PFSK-1 (cell line): Measurements from ENCODE around the gene TGM6.

Experiments used
- FOXP2 ChIP-seq: optimal IDR thresholded peaks from 2 replicates; pipeline ENCODE3; 2011; ENCODE audit warnings: borderline replicate concordance, control low read depth, inconsistent platforms; ENCODE audit not compliant: insufficient read depth; ENCODE audit errors: extremely low read length, extremely low read depth
- POLR2AphosphoS5 ChIP-seq: IDR thresholded peaks from 2 replicates; pipeline ENCODE4 v1.6.1; 2012; ENCODE audit warnings: low read depth, mild to moderate bottlenecking, control low read depth, low read length, moderate library complexity
- SIN3A ChIP-seq: IDR thresholded peaks from 2 replicates; pipeline ENCODE4 v1.6.1; 2012; ENCODE audit warnings: mild to moderate bottlenecking, low read length, moderate library complexity, borderline replicate concordance; ENCODE audit not compliant: insufficient read depth
- TAF1 ChIP-seq: IDR thresholded peaks from 2 replicates; pipeline ENCODE4 v1.6.1; 2012; ENCODE audit warnings: low read length, control low read depth, borderline replicate concordance; ENCODE audit not compliant: insufficient read depth
- TF ChIP-seq, protein P1 (sequence below), 2 experiments: IDR thresholded peaks; 2 replicates each; pipeline versions ENCODE4 v1.6.1 to v1.8.0; 2011 to 2012; ENCODE audit warnings: low read depth in 2 of 2, low read length in 2 of 2, control low read depth in 1 of 2, inconsistent platforms in 1 of 2, mild to moderate bottlenecking in 1 of 2, moderate library complexity in 1 of 2; ENCODE audit not compliant: insufficient read depth in 1 of 2

TGM6 gene

DNA sequence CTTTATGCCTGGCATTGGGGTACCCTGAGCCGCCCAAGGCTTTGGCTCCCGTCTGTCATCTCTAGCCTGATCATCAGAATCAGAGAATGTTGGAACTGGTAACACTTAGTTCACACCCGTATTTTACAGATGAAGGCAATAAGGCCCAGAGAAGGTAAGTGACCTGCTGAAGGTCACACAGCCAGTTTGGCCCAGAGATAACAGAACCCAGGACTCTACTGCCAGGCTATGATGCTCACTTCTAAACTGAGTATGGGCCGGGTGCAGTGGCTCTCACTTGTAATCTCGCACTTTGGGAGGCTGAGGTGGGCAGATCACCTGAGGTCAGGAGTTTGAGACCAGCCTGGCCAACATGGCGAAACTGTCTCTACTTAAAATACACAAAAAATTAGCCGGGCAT lies 1.8 kb upstream of the TGM6 start:
- TF ChIP-seq, protein P1, sequence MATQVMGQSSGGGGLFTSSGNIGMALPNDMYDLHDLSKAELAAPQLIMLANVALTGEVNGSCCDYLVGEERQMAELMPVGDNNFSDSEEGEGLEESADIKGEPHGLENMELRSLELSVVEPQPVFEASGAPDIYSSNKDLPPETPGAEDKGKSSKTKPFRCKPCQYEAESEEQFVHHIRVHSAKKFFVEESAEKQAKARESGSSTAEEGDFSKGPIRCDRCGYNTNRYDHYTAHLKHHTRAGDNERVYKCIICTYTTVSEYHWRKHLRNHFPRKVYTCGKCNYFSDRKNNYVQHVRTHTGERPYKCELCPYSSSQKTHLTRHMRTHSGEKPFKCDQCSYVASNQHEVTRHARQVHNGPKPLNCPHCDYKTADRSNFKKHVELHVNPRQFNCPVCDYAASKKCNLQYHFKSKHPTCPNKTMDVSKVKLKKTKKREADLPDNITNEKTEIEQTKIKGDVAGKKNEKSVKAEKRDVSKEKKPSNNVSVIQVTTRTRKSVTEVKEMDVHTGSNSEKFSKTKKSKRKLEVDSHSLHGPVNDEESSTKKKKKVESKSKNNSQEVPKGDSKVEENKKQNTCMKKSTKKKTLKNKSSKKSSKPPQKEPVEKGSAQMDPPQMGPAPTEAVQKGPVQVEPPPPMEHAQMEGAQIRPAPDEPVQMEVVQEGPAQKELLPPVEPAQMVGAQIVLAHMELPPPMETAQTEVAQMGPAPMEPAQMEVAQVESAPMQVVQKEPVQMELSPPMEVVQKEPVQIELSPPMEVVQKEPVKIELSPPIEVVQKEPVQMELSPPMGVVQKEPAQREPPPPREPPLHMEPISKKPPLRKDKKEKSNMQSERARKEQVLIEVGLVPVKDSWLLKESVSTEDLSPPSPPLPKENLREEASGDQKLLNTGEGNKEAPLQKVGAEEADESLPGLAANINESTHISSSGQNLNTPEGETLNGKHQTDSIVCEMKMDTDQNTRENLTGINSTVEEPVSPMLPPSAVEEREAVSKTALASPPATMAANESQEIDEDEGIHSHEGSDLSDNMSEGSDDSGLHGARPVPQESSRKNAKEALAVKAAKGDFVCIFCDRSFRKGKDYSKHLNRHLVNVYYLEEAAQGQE (IDR thresholded peaks at IDR 0.05; ENCODE audit: insufficient read depth in 1 of 2, low read depth in 2 of 2, low read length in 2 of 2): no peak
- no peak for TF ChIP-seq POLR2AphosphoS5
- no peak for TF ChIP-seq TAF1
- no peak for TF ChIP-seq SIN3A
- TF ChIP-seq FOXP2: no peak

DNA sequence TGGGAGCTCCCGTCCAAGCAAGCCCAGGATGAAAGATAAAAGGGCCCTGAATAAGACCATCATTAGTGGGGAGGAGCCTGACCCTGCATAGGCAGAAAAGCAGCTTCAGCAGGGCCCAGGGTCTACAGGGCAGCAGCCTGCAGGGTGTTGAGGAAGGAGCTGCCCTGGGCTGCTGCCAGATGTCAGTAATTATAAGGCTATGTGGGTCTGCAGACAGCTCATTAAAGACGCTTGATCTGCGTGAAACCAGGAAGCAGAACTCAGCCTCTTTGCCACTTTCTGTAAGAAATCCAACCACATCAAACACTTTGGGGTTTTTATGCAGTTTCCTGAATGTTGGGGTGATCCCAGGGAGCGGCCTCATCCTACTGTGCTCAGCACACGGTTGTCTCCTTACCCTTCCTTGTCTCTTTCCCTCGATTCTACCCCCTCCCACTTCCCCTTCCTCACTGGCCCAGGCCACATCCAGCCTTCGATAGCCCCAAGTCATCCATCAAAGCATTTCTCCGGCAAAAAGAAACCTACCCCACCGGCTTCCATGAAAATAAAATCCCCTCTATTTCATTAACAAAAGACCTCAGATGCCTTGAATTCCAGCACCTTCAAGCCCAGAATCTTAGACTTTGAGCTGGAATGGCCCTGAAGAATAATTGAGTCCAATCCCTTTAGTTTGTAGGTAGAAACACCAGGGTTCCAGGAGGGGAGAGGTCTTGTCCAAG lies 1.0 kb upstream of the TGM6 start:
- TF ChIP-seq TAF1 (no peak), FOXP2 (no peak), POLR2AphosphoS5 (no peak), SIN3A (no peak)
- TF ChIP-seq, protein P1 (IDR thresholded peaks at IDR 0.05; ENCODE audit: insufficient read depth in 1 of 2, low read depth in 2 of 2, low read length in 2 of 2): no peak

DNA sequence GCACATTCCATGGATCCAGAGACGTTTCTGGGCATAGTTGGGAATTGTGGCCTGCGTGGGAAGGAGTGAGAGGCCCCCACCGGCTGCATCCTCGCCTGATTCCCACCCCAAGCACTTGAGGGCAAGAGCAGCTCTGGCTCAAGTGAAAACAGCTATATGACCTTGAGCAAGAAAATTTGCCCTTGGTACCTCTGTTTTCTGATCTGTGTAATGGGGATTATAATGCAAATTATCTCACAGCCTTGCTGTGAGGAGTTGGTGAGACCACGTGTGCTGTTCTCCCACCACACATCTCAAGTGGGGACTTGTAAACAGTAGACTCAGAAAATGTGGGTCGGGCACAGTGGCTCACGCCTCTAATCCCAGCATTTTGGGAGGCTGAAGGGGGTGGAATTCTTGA lies 602 bp downstream of the TGM6 start:
- TF ChIP-seq FOXP2 (no peak), SIN3A (no peak), POLR2AphosphoS5 (no peak), TAF1 (no peak)
- TF ChIP-seq, protein P1 (IDR thresholded peaks at IDR 0.05; ENCODE audit: insufficient read depth in 1 of 2, low read depth in 2 of 2, low read length in 2 of 2): no peak

DNA sequence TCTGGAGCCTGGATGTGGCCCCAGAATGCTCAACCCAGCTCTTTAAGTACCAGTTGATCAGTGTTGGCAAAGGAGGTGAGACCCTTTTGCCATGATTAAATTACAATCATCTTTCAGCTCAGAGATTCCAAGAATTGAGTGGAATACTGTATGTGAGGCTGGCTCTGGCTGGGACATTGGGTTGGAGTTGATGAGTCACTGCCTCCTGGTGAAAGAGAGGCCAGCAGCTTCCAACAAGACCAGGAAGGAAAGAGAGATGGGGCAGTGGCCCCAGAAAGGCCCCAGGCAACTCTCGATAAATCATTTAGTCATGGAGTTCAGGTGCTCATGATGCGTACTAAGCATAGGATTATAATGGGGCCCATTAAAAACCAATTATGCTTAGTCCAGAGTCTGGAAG lies 2.1 kb downstream of the TGM6 start:
- TF ChIP-seq, protein P1 (IDR thresholded peaks at IDR 0.05; ENCODE audit: insufficient read depth in 1 of 2, low read depth in 2 of 2, low read length in 2 of 2): no peak
- TF ChIP-seq POLR2AphosphoS5: no peak
- no peak for TF ChIP-seq TAF1
- no peak for TF ChIP-seq FOXP2
- no peak for TF ChIP-seq SIN3A

DNA sequence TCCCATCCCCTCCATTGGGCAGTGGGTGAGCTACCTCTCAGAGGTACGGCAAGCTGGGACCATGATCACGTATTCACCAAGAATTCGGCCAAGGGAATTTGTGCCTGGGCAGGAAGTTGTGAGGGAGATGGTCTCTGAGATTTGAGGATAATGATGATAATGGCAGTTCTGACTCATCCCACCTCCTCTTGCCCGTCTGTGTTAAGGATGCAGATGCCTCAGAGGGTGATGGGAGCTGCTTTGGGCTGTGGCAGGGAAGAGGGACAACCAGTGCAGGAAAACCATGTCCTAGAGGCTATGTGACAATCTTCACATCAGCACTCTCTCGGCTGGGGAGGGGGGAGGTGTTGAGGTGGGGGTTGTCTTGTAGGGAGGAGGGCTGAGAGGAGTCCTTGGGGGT lies 4.3 kb downstream of the TGM6 start:
- TF ChIP-seq FOXP2: no peak
- no peak for TF ChIP-seq POLR2AphosphoS5
- no peak for TF ChIP-seq TAF1
- TF ChIP-seq, protein P1 (IDR thresholded peaks at IDR 0.05; ENCODE audit: insufficient read depth in 1 of 2, low read depth in 2 of 2, low read length in 2 of 2): no peak
- TF ChIP-seq SIN3A: no peak
